ENCODE data around the gene RAC3. TPM values are rescaled to one million over a fixed set of nuclear protein-coding genes. Genes with fewer than 3 reads are reported as not detected.
"Not testable (repeated sequence)": the region's sequence is repeated elsewhere in the genome, so short reads cannot be mapped to it uniquely, and the experiment has no call there.

RAC3 gene
- total RNA-seq, 2 donors from 2014 or later, result 3.8 to 4.2 TPM

DNA sequence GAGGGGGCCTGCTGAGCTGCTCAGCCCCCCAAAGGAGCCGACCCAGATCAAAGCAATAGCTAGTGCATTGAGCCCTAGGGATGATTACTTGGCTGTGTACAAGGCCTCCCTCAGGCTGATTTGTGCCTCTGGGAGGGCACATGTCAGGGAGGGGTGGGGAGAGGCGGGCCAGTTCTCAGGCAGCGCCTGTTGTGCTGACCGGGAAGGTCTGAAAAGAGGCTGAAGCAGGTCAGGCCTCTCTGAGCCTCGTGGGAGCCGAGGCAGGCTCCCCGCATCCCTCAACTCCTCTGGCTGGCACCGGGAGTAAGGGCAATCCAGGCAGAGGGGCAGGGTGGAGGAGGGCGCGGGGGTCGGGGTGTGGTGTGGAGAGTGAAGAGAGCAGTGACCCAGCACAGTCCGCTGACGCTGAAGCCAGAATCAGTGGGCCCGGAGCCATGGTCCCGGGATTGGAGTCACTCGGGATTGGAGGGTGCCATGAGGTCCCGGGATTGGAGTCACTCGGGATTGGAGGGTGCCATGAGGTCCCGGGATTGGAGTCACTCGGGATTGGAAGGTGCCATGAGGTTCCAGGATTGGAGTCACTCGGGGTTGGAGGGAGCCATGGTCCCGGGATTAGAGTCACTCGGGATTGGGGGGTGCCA is 3.0 kb downstream of the RAC3 start:
- no peak for ATAC-seq
- no peak for DNase-seq
- intact Hi-C loops (cut with DNase I), result loop anchor here in 1 of 2 donors (5.0 kb wide), 1 partner anchor 63 kb away; the partner anchor contains the start of gene FASN

DNA sequence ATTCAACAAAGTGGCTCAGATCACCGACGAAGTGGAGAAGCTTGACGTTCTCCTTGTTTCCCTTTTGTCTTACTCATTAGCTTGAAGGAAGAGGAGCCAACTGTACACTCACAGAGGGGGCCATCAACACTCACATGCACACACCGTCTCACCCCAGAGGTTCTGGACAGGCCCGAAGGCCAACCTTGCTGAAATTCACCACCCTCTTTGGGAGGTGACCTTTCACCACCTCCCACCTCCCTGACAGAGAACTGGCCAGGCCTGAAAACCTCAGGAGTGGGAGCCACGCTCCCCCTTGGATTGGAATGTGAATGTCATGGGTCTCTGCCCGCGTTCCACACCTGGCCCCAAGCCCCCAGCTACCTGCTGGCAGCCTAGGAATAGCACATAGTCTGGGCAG is 4.0 kb downstream of the RAC3 start:
- DNase-seq, result no peak
- intact Hi-C loops (cut with DNase I), result loop anchor here in 1 of 2 donors (5.0 kb wide), 1 partner anchor 62 kb away; the partner anchor contains the start of gene FASN
- ATAC-seq, result no peak

DNA sequence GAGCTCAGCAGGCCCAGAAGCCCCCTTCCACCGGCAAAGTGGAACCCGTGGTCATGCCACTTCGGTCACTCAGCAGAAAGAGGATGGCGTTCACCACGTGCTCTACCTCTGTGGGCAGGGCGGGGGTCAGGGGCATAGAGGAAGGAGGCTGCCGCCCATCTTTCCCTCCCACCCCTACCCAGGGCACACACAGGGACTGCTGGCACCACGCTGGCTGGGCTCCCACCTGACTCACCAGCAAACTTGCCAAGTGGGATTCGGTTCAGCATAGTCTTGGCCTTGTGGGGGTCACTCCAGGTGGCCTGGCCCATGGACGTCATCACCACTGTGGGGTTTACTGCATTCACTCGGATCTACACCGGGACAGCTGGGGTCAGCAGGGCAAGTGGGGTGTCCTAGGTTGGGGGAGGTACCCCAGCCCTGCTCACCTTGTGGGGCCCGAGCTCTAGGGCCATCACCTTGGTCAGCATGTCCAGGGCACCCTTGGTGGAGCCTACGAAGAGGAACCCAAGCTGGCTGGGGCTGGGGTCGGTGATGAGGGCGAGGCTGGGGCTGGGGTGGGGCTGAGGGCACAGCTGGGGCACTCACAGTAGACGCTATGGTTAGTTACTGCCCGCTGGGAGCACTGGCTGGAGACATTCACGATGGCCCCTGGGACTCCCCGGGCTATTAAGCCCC is 4.6 kb downstream of the RAC3 start:
- no peak for DNase-seq
- no peak for ATAC-seq
- intact Hi-C loops (cut with DNase I), result loop anchor here in 1 of 2 donors (5.0 kb wide), 1 partner anchor 61 kb away; the partner anchor contains the start of gene FASN

DNA sequence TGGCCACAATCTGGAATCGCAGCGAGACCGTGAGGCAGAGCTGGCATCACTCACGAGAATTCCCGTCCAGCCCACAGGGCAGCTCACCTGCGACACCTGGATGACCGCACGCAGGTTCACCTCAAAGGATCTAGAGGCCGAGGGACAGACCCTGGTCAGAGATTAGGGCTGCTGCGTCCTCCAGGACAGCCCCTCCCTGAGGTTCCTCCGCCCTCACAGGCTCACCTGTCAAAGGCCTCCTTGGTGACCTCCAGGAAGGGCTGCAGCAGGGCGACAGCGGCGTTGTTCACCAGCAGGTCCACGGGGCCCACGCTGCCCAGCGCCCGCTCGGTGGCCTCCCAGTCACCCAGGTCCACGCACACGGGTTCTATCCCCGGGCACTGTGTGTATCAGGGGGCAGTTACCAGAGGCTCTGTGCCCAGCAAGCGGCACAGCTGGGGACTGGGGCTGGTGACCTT is 5.2 kb downstream of the RAC3 start:
- ATAC-seq (no peak), DNase-seq (no peak)
- intact Hi-C loops (cut with DNase I), result loop anchor here in 1 of 2 donors (5.0 kb wide), 1 partner anchor 61 kb away; the partner anchor contains the start of gene FASN

DNA sequence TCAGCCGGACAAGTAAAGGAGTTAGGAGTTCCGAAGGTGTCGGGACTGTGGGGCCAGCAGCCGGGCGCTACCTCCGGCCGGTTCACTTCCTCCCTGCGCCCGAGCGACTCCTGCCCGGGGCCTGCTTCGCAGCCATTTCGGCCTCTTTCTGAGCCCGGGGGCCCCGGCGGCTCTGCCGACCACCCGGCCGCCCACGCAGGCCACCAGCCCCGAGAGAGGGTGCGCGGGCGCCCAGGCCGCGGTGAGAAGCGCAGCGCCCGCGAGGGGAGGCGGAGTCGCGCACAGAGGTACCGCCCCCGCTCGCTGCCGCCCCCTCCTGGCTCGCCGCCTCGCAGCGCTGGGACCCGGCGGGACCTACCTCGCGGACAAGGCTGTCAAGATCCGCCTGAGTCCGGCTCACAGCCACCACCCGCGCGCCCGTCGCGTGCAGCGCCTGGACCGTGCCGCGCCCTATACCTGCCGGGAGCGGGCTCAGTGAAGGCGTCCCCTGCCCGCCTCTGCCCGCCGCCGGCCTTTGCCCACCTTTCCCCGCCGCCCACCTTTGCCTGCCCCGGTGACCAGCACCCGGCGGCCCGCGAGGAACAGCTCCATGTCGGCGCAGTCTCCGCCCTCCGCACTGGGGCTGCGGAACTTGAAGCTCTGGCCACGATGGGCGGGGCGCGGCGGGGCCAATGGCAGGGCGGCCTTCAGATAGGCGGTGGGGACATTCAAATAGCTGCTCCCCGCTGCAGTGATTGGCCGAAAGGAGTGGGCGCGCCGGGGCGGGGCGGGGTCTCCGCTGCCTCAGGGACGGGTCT is 5.8 kb downstream of the RAC3 start, which contains the start of gene DCXR:
Gene DCXR (minus strand): TSS at position 606 of the 797 bp plus-strand sequence. CDS start 15 bp downstream, at position 591.
- DNase-seq (peak; percentile 98), ATAC-seq (peak; percentile 97 to 98)
- intact Hi-C loops (cut with DNase I), result loop anchor here in 1 of 2 donors (5.0 kb wide), 1 partner anchor 60 kb away; the partner anchor contains the start of gene FASN

DNA sequence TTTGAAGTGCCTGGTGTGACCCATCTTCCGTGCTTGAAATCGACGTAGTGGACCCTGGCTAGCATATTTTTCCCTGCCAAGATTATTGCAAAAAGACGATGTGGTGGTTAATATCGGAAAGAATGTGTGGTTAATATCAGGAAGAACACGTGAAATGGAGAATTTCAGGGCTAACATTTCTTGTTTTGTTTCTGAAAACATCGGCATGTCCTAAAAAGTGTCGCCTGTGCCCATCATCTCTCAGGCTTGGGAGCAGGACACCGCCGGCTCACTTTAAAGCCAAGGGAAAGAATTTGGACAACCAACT is 6.4 kb downstream of the RAC3 start:
- DNase-seq (no peak), ATAC-seq (no peak)
- intact Hi-C loops (cut with DNase I), result loop anchor here in 1 of 2 donors (5.0 kb wide), 1 partner anchor 59 kb away; the partner anchor contains the start of gene FASN

DNA sequence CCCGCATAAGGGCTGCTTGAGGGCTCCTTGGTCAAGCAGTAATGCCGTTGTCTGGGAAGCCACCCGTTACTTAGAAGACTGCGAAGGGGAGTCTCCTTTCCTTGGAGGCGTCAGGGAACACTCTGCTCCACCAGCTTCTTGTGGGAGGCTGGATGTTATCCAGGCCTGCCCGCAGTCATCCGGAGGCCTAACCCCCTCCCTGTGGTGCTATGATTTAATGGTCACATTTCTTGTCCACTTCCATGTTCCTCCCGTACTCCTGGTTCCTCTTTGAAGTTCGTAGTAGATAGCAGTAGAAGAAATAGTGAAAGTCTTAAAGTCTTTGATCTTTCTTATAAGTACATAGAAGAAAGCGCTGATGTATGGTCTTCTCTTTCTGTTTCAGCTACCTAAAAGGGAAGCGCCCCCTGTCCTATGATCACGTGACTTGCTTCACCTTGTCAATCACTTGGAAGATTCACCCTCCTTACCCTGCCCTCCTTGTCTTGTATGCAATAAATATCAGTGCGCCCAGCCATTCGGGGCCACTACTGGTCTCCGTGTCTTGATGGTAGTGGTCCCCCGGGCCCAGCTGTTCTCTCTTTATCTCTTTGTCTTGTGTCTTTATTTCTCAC is 7.4 kb downstream of the RAC3 start:
- ATAC-seq, DNase-seq: not testable (repeated sequence)
- intact Hi-C loops (cut with DNase I), result loop anchor here in 1 of 2 donors (5.0 kb wide), 1 partner anchor 58 kb away; the partner anchor contains the start of gene FASN

DNA sequence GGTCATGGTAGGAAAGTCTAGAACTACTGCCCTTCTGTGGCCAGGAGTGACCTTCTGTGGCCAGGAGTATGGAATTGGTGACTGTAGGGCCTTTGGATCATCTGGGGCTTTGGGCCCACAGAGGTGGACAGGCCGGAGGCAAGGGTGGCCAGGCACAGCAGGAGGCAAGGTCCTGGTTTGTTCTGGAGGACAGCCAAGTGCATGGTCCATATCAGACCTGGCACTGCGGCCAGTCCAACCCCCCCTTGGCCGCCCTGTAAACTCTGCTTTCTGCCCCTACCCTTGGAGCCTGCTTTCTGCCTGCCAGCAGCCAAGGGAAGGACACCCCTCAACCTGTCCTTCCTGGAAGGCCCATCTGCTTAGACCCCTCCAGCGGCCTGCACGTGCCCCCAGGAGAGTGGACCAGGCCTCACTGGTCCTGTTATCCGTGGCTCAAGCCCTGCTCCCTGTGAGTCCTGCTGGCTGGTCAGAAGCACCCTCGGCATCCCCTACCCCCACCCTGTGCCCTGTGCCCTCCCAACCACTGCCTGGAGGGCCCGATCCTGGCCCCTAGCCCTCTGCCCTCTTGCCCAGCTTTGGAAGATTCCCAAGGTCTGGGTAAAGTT is 8.3 kb downstream of the RAC3 start:
- DNase-seq, result no peak
- intact Hi-C loops (cut with DNase I), result loop anchor here in 1 of 2 donors (5.0 kb wide), 1 partner anchor 58 kb away; the partner anchor contains the start of gene FASN
- ATAC-seq, result no peak

DNA sequence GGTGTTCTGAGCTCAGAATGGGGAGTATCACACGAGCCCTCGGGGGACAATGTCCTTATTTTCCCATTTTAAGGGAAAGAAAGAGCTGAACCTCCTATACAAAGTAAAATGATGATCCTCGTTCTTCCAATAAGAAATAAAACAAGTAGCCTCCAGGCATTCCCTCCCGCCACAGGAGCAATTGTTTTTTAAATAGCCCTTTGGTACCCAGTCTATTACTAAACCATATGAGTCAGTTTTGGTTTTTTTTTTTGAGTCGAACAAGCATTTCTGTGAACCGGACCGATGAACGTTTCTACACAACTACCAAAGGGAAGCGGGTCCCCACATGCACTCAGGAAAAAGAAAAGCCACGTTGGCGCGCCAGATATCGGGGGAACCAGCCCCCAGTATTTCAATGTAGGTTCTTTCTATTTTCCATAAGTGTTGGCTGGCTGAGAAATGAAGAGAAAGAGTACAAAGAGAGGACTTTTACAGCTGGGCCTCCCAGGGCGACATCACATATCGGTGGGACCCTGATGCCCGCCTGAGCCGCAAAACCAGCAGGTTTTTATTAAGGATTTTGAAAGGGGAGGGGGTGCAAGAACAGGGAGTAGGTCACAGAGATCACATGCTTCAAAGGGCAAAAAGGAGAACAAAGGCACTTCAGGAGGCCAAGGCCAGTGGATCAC is 9.8 kb downstream of the RAC3 start:
- ATAC-seq, result no peak
- intact Hi-C loops (cut with DNase I), result no loop called here
- DNase-seq, result no peak

DNA sequence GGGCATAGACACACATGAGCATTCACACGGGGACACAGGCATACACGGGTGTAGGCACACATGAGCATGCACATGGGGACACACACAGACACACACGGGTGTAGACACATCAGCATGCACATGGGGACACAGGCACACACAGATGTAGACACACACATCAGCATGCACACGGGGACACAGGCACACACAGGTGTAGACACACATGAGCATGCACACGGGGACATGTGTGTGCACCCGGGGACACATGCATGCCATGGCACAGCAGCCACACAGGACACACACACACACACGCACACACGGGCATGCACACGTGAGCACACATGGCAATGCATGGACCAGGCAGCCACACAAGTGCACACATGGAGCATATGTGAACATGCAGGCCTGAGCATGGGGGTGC is 11.2 kb downstream of the RAC3 start:
- intact Hi-C loops (cut with DNase I), result no loop called here

DNA sequence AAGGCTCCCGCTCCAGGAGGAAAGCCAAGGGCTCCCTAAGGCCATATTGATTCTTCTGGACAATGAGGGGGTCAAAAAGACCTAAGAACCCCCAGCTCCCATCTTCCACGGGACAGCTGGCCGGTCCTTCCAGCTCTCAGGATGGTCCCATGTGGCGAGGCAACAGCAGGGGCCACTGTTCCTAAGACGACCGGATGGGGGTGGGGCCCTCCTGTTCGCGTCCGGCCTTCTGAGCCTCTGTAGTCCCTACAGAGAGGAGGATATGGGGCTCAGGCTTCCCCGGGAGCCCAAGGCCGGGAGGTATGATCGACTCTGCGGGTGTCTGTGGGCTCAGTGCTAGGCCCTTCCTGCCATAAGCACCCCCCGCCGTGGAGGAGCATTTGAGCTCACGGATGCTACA is 12.0 kb downstream of the RAC3 start:
- DNase-seq (no peak), ATAC-seq (no peak)
- intact Hi-C loops (cut with DNase I), result no loop called here

More for the DNA sequence above, 11.2 kb downstream of the RAC3 start:
- no peak for DNase-seq
- no peak for ATAC-seq

DNA sequence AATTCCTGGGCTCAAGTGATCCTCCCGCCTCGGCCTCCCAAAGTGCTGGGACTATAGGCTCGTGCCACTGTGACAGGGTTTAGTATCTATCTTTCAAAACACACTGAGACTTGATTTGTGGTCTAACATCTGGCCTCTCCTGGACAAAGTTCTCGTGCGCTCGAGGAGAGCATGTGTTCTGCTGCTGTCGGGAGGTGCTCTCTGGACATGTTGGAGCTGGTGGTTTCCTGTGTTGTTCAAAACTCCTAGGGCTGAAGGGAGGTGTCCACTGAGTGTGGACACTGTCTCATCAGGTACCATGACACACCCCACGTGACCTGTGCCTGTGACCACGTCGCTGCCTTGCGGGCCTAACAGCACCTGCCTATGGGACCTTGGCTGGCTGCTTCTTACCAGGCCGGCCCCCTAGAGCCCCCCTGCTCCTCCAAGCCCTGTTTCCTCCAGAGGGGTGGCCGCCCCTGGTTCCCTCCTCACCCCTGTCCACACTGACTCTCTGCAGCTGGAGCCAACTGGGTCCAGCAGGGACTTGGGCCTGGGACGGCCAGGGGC is 14.5 kb downstream of the RAC3 start:
- no peak for ATAC-seq
- no peak for DNase-seq
- intact Hi-C loops (cut with DNase I), result no loop called here

DNA sequence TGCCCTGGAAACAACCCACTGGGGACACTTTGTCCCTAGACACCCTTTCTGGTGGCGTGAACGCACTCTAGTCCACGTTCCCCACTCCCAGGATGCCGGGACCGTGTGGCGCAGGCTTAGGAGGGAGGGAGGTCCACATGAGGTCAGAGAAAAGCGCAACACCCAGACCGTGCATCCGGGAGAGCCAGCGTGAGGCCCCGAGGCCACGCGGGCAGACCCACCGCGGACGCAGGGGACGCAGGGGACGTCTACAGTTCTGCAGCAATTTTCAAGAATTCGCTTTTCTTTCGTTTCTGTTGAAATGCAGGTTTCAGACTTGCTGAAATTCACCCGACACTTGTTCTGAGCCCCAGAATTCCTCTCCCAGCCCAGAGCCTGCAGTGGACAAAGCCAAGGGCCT is 15.4 kb downstream of the RAC3 start:
- ATAC-seq, result no peak

DNA sequence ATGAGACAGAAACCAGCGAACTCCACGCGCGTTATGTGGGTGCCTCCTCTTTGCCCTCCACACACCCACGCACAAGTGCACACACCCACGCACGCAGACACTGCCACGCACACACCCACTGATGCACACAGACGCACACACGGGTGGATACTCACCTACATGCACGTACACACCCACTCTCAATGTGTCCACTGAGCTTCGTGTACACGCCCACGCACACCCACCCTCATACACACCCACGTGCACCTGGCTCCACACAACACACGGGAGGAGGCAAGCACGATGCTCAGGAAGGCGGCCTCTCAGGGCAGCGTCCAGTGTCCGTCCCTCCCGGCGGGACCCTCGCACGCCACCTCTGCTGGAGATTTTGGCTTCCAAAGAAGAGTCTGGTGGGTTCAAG is 15.9 kb downstream of the RAC3 start:
- DNase-seq (no peak), ATAC-seq (no peak)
- intact Hi-C loops (cut with DNase I), result no loop called here

More for the DNA sequence above, 15.4 kb downstream of the RAC3 start:
- intact Hi-C loops (cut with DNase I), result no loop called here
- no peak for DNase-seq

DNA sequence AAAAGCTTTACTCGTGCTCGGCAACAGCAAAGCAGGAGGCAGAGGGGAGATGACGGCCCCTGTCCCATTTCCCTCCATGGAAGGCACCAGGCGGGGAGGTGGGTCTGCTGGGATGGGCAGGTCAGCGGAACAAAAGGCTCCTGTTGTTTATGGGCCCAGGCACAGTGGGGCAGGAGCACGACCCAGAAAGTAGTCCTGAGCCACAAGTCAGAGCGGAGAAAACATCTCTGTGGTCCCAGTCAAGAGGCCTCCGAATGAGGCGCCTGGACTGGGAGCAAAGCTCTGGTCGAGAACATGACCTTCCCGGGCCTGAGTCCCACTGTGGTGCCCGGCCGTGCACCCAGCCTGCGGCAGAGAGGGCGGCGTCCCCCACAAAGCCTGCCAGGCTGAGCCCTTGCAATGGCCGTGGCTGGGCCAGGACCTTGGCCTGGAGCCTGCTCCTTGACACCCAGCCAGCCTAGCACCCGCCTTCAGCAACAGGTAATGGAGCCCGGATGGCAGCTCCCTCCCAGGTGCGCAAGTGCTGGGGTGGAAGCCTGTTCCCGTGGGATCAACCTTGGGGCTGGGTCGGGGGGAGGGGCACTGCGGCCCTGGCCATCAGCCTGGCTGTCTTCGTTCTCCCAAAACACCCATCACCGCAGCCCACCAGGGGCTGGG is 16.6 kb downstream of the RAC3 start:
- DNase-seq (no peak), ATAC-seq (no peak)
- intact Hi-C loops (cut with DNase I), result no loop called here

DNA sequence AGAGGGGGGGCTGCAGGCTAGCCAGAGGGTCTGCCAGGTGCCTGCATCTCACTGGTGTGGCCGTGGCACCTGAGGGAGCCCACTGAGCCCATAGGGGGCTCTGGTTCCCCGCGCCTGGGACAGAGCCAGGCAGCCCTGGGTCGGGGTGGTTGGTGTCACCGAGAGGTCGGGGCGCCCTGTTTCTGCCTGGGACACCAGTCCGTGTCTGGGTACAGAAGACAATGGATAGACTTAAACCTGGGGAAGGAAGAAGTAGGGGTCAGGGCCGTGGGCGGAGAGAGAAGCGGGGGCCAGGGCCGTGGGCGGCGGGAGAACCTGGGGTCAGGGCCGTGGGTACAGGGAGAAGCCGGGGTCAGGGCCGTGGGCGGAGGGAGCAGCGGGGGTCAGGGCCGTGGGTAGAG is 17.1 kb downstream of the RAC3 start:
- intact Hi-C loops (cut with DNase I), result no loop called here
- no peak for ATAC-seq
- no peak for DNase-seq

DNA sequence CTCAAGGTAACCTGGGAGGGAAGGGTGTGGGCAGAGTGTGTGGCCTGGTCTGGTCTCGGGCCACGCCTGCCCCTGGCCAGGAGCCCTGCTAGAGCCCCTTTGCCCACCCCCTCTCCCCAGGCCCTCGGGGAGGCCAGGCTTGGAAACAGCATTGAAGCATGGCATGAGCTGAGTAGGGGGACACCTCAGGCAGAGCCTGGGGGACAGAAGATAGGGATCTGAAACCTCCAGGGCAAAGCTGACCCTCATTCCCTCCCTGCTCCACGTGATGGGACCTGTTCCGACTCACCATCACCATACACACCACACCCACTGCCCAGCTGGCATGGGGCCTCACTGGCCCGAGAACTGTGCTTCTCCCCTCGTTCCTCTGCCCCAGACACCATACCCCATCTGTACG is 17.6 kb downstream of the RAC3 start:
- intact Hi-C loops (cut with DNase I), result no loop called here
- no peak for ATAC-seq
- no peak for DNase-seq
